GM23338 (cell line): ENCODE measurements around the gene CFAP97D2. TPM values are rescaled to one million over a fixed set of nuclear protein-coding genes. Genes with fewer than 3 reads are reported as not detected.
"Not testable (repeated sequence)": the region's sequence is repeated elsewhere in the genome, so short reads cannot be mapped to it uniquely, and the experiment has no call there.

Experiments used
- ATAC-seq: fragments of 200-7000 bp; cut with Tn5 transposase; 3 replicates; pipeline ENCODE4 v1.9.1; 2020
- DNase-seq: peaks from one replicate; pipeline ENCODE4 v3.0.0-alpha.2; 2015; ENCODE audit warnings: low spot score
- H2AFZ ChIP-seq: fragments of 200-600 bp; sonication (generic); 2 replicates; pipeline ENCODE4 v1.8.0; 2016; ENCODE audit warnings: antibody characterized with exemption, mild to moderate bottlenecking, moderate library complexity
- H3F3A ChIP-seq: fragments of 200-600 bp; sonication (generic); replicated peaks from 2 replicates; pipeline ENCODE4 v1.8.0; 2017; ENCODE audit warnings: antibody characterized with exemption, mixed run types, low read depth
- H3K27ac ChIP-seq: fragments of 200-600 bp; sonication (generic); 2 replicates; pipeline ENCODE4 v1.6.1; 2016; ENCODE audit warnings: low read depth
- H3K27me3 ChIP-seq: fragments of 200-600 bp; sonication (generic); 2 replicates; pipeline ENCODE4 v1.8.0; 2016; ENCODE audit warnings: mild to moderate bottlenecking, mixed run types, moderate library complexity; ENCODE audit not compliant: insufficient read depth
- H3K36me3 ChIP-seq: fragments of 200-600 bp; sonication (generic); 2 replicates; pipeline ENCODE4 v1.8.0; 2016; ENCODE audit warnings: mild to moderate bottlenecking; ENCODE audit not compliant: insufficient read depth
- H3K4me1 ChIP-seq: fragments of 200-600 bp; sonication (generic); 2 replicates; pipeline ENCODE4 v1.8.0; 2016; ENCODE audit warnings: mild to moderate bottlenecking, moderate library complexity; ENCODE audit not compliant: insufficient read depth
- H3K4me2 ChIP-seq: fragments of 200-600 bp; sonication (generic); 2 replicates; pipeline ENCODE4 v1.7.1; 2017; ENCODE audit warnings: mixed run types
- H3K4me3 ChIP-seq: fragments of 200-600 bp; sonication (generic); 2 replicates; pipeline ENCODE4 v1.6.1; 2016; ENCODE audit warnings: mixed run types
- H3K79me2 ChIP-seq: fragments of 200-600 bp; sonication (generic); replicated peaks from 2 replicates; pipeline ENCODE4 v1.8.0; 2017; ENCODE audit warnings: mild to moderate bottlenecking; ENCODE audit not compliant: insufficient read depth
- H3K9me2 ChIP-seq: fragments of 200-600 bp; sonication (generic); 2 replicates; pipeline ENCODE4 v1.8.0; 2017; ENCODE audit not compliant: insufficient read depth
- H4K20me1 ChIP-seq: fragments of 200-600 bp; sonication (generic); replicated peaks from 2 replicates; pipeline ENCODE4 v1.8.0; 2017; ENCODE audit warnings: mild to moderate bottlenecking; ENCODE audit not compliant: insufficient read depth
- H3K27ac Mint-ChIP-seq: 2 replicates; pipeline ENCODE4 v1.8.0; 2020; ENCODE audit warnings: inconsistent platforms, mild to moderate bottlenecking, moderate library complexity, mixed read lengths
- H3K27me3 Mint-ChIP-seq: 3 replicates; pipeline ENCODE4 v1.8.0; 2022; ENCODE audit warnings: low read depth, mild to moderate bottlenecking, moderate library complexity, mixed read lengths, inconsistent platforms; ENCODE audit not compliant: insufficient read depth, poor library complexity
- H3K36me3 Mint-ChIP-seq: 3 replicates; pipeline ENCODE4 v1.8.0; 2021; ENCODE audit warnings: low read depth, mild to moderate bottlenecking, inconsistent platforms, moderate library complexity, mixed read lengths
- H3K4me1 Mint-ChIP-seq: 3 replicates; pipeline ENCODE4 v1.8.0; 2020; ENCODE audit warnings: mild to moderate bottlenecking, inconsistent platforms, mixed read lengths
- H3K4me3 Mint-ChIP-seq: 3 replicates; pipeline ENCODE4 v1.8.0; 2021; ENCODE audit warnings: moderate library complexity, mild to moderate bottlenecking, inconsistent platforms, mixed read lengths
- H3K9me3 Mint-ChIP-seq: 3 replicates; pipeline ENCODE4 v1.8.0; 2020; ENCODE audit warnings: moderate library complexity, mild to moderate bottlenecking, inconsistent platforms, mixed read lengths
- EZH2 ChIP-seq: fragments of 200-600 bp; sonication (generic); IDR thresholded peaks from one replicate; pipeline ENCODE4 v1.8.0; 2017; ENCODE audit warnings: antibody characterized with exemption, mild to moderate bottlenecking, low read depth; ENCODE audit not compliant: unreplicated experiment
- EZH2phosphoT487 ChIP-seq: fragments of 200-600 bp; sonication (generic); IDR thresholded peaks from one replicate; pipeline ENCODE4 v1.8.1; 2018; ENCODE audit warnings: antibody characterized with exemption; ENCODE audit not compliant: unreplicated experiment
- JUNB ChIP-seq: IDR thresholded peaks from one replicate; pipeline ENCODE4 v1.6.1; 2016; ENCODE audit warnings: antibody characterized with exemption; ENCODE audit not compliant: unreplicated experiment
- NANOG ChIP-seq: IDR thresholded peaks from 2 replicates; pipeline ENCODE4 v1.6.1; 2016; ENCODE audit warnings: antibody characterized with exemption, borderline replicate concordance
- STAT1 ChIP-seq: IDR thresholded peaks from one replicate; pipeline ENCODE4 v1.6.1; 2016; ENCODE audit warnings: antibody characterized with exemption; ENCODE audit not compliant: unreplicated experiment
- ZNF114 ChIP-seq: fragments of 250-450 bp; sonication (Bioruptor Pico); IDR thresholded peaks from 2 replicates; pipeline ENCODE4 v1.5.0; 2020; ENCODE audit warnings: mild to moderate bottlenecking, moderate library complexity
- ZNF331 ChIP-seq: fragments of 250-450 bp; sonication (Bioruptor Pico); IDR thresholded peaks from 2 replicates; pipeline ENCODE4 v1.5.0; 2020; ENCODE audit warnings: low read depth, mild to moderate bottlenecking, moderate library complexity
- polyA plus RNA-seq: library from polyadenylated mRNA; unstranded; fragments of >200 nt; fragmentation: Nextera tagmentation; extraction: Ambion mirVana; gene quantifications from 2 replicates; pipeline ENCODE4 v1.2.1, GENCODE V29; 2016
- total RNA-seq: library from RNA; depleted of rRNA; stranded (reverse); fragments of >200 nt; shearing (Covaris generic); gene quantifications from 2 replicates; pipeline ENCODE4 v1.2.3, GENCODE V29; 2014
- TF ChIP-seq, protein P1 (sequence below): IDR thresholded peaks from one replicate; pipeline ENCODE4 v1.6.1; 2018; ENCODE audit warnings: antibody characterized with exemption; ENCODE audit not compliant: unreplicated experiment
- TF ChIP-seq, protein P2 (sequence below): IDR thresholded peaks from 2 replicates; pipeline ENCODE4 v1.6.1; 2016; ENCODE audit warnings: antibody characterized with exemption
- TF ChIP-seq, protein P3 (sequence below): fragments of 250-450 bp; sonication (Bioruptor Pico); IDR thresholded peaks from 2 replicates; pipeline ENCODE4 v1.5.0; 2020; ENCODE audit warnings: mild to moderate bottlenecking, moderate library complexity

CFAP97D2 gene
- total and polyA plus RNA-seq, 2 experiments from 2014 or later = not detected

DNA sequence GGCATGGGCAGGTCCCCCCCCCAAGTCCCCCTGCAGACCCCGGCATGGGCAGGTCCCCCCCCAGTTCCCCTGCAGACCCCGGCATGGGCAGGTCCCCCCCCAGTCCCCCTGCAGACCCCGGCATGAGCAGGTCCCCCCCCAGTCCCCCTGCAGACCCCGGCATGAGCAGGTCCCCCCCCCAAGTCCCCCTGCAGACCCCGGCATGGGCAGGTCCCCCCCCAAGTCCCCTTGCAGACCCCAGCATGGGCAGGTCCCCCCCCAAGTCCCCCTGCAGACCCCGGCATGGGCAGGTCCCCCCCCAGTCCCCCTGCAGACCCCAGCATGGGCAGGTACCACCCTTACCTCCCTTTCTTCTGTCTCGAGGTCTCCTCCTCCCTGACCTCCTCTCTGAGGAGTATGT lies 45.5 kb upstream of the CFAP97D2 start:
- peaks cover 20% of the 10 kb centered on the region; the same call in 1 of the 2 replicates for H3F3A ChIP-seq
- not testable (repeated sequence) for ATAC-seq, H3K36me3 ChIP-seq, H3K27ac Mint-ChIP-seq, H3K4me3 ChIP-seq, H3K4me2 ChIP-seq, H3K36me3 Mint-ChIP-seq, H3K9me3 Mint-ChIP-seq, H3K27ac ChIP-seq, H4K20me1 ChIP-seq, H2AFZ ChIP-seq, DNase-seq, H3K27me3 ChIP-seq, H3K9me2 ChIP-seq
- peaks cover 28% of the 10 kb centered on the region for H3K27me3 Mint-ChIP-seq
- peaks cover 23% of the 10 kb centered on the region for H3K4me1 ChIP-seq
- H3K4me3 Mint-ChIP-seq = peak overlapping the region; percentile 47
- peaks cover 32% of the 10 kb centered on the region for H3K79me2 ChIP-seq
- peaks cover 39% of the 10 kb centered on the region for H3K4me1 Mint-ChIP-seq

DNA sequence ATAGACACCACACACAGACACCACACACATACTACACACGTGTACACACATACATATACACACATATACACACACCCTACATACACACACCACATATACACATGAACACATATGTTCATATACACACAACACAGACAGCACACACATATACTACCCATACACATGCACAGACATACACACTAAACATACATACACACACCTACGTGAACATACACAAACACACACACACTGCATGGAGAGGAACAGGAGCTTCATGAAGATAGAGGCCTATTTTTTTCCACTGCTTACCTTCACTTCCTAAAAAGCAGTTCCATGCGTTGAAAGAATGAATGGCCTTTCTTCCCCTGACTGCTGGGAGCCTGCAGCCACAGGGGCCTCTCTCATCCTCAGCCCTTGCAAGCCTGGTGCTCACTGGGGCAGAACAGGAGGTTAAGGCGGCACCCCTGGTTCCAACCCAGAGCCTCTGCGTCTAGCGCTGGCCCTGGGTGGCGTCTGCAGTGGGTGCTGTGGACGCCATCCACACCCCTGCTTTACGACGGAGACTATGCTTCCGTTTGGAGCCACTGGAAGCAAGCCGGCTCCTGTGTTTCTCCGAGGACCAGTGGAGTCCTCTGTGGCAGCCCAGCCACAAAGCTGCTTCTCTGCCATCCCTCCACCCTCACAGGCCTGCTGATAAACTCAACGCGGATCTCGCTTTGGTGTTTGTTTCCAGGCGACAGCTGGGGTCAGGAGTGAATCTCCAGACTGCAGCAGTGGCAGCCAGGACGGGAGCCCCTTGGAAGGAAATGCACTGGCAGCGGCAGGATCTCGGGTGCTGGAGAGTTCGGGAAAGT lies 44.7 kb upstream of the CFAP97D2 start:
- H3K4me1 Mint-ChIP-seq = peaks cover 32% of the 10 kb centered on the region
- H3K27me3 Mint-ChIP-seq = peaks cover 24% of the 10 kb centered on the region
- Histone ChIP-seq H3K9me2 (no peaks in the 10 kb centered on the region), H3K27ac (0 out of 2 replicates have a peak overlapping the region, but pooled peaks have one; percentile 32), H3K4me1 (peaks cover 15% of the 10 kb centered on the region), H3K4me3 (no peak overlapping the region), H4K20me1 (no peaks in the 10 kb centered on the region; the same call in 1 of the 2 replicates), H3F3A (peaks cover 20% of the 10 kb centered on the region; the same call in 1 of the 2 replicates), H3K36me3 (no peaks in the 10 kb centered on the region; the same call in 1 of the 2 replicates), H2AFZ (no peak overlapping the region; the same call in 1 of the 2 replicates), H3K4me2 (no peak overlapping the region), H3K79me2 (peaks cover 24% of the 10 kb centered on the region), H3K27me3 (peaks cover 5% of the 10 kb centered on the region; the same call in 1 of the 2 replicates)
- no peak overlapping the region for H3K27ac Mint-ChIP-seq
- no peak; the same call in 2 of the 3 replicates for ATAC-seq
- DNase-seq = peak; percentile 44
- peak overlapping the region; percentile 47 for H3K4me3 Mint-ChIP-seq
- peaks cover 3% of the 10 kb centered on the region; the same call in 1 of the 3 replicates for H3K36me3 Mint-ChIP-seq
- H3K9me3 Mint-ChIP-seq = peaks cover 7% of the 10 kb centered on the region
- TF ChIP-seq ZNF114 (no peak), NANOG (no peak), EZH2 (no peak), EZH2phosphoT487 (no peak), STAT1 (no peak), JUNB (no peak), ZNF331 (CRISPR knock-in tag) (no peak)
- TF ChIP-seq, protein P1, sequence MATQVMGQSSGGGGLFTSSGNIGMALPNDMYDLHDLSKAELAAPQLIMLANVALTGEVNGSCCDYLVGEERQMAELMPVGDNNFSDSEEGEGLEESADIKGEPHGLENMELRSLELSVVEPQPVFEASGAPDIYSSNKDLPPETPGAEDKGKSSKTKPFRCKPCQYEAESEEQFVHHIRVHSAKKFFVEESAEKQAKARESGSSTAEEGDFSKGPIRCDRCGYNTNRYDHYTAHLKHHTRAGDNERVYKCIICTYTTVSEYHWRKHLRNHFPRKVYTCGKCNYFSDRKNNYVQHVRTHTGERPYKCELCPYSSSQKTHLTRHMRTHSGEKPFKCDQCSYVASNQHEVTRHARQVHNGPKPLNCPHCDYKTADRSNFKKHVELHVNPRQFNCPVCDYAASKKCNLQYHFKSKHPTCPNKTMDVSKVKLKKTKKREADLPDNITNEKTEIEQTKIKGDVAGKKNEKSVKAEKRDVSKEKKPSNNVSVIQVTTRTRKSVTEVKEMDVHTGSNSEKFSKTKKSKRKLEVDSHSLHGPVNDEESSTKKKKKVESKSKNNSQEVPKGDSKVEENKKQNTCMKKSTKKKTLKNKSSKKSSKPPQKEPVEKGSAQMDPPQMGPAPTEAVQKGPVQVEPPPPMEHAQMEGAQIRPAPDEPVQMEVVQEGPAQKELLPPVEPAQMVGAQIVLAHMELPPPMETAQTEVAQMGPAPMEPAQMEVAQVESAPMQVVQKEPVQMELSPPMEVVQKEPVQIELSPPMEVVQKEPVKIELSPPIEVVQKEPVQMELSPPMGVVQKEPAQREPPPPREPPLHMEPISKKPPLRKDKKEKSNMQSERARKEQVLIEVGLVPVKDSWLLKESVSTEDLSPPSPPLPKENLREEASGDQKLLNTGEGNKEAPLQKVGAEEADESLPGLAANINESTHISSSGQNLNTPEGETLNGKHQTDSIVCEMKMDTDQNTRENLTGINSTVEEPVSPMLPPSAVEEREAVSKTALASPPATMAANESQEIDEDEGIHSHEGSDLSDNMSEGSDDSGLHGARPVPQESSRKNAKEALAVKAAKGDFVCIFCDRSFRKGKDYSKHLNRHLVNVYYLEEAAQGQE = no peak
- TF ChIP-seq, protein P2, sequence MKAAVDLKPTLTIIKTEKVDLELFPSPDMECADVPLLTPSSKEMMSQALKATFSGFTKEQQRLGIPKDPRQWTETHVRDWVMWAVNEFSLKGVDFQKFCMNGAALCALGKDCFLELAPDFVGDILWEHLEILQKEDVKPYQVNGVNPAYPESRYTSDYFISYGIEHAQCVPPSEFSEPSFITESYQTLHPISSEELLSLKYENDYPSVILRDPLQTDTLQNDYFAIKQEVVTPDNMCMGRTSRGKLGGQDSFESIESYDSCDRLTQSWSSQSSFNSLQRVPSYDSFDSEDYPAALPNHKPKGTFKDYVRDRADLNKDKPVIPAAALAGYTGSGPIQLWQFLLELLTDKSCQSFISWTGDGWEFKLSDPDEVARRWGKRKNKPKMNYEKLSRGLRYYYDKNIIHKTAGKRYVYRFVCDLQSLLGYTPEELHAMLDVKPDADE = no peak
- TF ChIP-seq, protein P3, sequence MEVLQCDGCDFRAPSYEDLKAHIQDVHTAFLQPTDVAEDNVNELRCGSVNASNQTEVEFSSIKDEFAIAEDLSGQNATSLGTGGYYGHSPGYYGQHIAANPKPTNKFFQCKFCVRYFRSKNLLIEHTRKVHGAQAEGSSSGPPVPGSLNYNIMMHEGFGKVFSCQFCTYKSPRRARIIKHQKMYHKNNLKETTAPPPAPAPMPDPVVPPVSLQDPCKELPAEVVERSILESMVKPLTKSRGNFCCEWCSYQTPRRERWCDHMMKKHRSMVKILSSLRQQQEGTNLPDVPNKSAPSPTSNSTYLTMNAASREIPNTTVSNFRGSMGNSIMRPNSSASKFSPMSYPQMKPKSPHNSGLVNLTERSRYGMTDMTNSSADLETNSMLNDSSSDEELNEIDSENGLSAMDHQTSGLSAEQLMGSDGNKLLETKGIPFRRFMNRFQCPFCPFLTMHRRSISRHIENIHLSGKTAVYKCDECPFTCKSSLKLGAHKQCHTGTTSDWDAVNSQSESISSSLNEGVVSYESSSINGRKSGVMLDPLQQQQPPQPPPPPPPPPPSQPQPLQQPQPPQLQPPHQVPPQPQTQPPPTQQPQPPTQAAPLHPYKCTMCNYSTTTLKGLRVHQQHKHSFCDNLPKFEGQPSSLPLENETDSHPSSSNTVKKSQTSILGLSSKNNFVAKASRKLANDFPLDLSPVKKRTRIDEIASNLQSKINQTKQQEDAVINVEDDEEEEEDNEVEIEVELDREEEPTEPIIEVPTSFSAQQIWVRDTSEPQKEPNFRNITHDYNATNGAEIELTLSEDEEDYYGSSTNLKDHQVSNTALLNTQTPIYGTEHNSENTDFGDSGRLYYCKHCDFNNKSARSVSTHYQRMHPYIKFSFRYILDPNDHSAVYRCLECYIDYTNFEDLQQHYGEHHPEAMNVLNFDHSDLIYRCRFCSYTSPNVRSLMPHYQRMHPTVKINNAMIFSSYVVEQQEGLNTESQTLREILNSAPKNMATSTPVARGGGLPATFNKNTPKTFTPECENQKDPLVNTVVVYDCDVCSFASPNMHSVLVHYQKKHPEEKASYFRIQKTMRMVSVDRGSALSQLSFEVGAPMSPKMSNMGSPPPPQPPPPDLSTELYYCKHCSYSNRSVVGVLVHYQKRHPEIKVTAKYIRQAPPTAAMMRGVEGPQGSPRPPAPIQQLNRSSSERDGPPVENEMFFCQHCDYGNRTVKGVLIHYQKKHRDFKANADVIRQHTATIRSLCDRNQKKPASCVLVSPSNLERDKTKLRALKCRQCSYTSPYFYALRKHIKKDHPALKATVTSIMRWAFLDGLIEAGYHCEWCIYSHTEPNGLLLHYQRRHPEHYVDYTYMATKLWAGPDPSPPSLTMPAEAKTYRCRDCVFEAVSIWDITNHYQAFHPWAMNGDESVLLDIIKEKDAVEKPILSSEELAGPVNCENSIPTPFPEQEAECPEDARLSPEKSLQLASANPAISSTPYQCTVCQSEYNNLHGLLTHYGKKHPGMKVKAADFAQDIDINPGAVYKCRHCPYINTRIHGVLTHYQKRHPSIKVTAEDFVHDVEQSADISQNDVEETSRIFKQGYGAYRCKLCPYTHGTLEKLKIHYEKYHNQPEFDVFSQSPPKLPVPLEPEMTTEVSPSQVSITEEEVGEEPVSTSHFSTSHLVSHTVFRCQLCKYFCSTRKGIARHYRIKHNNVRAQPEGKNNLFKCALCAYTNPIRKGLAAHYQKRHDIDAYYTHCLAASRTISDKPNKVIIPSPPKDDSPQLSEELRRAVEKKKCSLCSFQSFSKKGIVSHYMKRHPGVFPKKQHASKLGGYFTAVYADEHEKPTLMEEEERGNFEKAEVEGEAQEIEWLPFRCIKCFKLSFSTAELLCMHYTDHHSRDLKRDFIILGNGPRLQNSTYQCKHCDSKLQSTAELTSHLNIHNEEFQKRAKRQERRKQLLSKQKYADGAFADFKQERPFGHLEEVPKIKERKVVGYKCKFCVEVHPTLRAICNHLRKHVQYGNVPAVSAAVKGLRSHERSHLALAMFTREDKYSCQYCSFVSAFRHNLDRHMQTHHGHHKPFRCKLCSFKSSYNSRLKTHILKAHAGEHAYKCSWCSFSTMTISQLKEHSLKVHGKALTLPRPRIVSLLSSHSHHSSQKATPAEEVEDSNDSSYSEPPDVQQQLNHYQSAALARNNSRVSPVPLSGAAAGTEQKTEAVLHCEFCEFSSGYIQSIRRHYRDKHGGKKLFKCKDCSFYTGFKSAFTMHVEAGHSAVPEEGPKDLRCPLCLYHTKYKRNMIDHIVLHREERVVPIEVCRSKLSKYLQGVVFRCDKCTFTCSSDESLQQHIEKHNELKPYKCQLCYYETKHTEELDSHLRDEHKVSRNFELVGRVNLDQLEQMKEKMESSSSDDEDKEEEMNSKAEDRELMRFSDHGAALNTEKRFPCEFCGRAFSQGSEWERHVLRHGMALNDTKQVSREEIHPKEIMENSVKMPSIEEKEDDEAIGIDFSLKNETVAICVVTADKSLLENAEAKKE (CRISPR knock-in tag) = no peak
